ENCODE measurements around the gene ICAM2. TPM values are rescaled to one million over a fixed set of nuclear protein-coding genes. Genes with fewer than 3 reads are reported as not detected.

The ICAM2 gene
- total RNA-seq, 1 donor from 2014 or later, result 43.3 TPM

DNA sequence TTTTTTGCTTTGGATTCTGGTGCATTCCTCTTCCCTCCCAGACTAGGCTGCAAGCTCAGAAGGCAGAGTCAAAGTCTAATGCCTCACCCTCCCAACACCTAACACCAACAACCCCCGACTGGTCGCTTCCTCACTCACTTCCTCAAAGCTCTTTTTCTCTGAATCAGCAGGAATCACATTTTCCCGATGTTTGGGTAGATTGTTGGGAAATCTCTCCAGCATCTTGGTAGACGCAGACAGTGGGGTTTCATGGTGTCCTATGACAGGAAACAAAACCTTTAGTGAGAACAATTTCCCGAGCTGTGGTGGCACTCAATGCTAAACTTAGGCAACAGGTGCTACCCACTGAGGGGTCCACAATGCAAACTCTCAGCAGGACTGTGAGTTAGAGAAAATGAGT lies 39.9 kb upstream of the ICAM2 start:
- H3K9ac ChIP-seq (ENCODE audit: low read depth in 1 of 3, low read length in 3 of 3), result no peak overlapping the region
- H3K27ac ChIP-seq (ENCODE audit: low read depth, low read length), result no peak overlapping the region
- no peak overlapping the region for H3K4me3 ChIP-seq (ENCODE audit: low read length in 3 of 3)
- H3K9me3 ChIP-seq (ENCODE audit: control insufficient read depth in 3 of 3, low read length in 3 of 3), result no peaks in the 10 kb centered on the region
- H3K27me3 ChIP-seq (ENCODE audit: control insufficient read depth in 3 of 3, insufficient read depth in 3 of 3, low read length in 3 of 3), result no peaks in the 10 kb centered on the region
- H3K36me3 ChIP-seq (ENCODE audit: control insufficient read depth in 3 of 3, insufficient read depth in 3 of 3, low read length in 3 of 3), result peaks cover 26 to 54% (median 43%) of the 10 kb centered on the region in 3 donors
- H3K4me1 ChIP-seq (ENCODE audit: control insufficient read depth in 3 of 3, insufficient read depth in 3 of 3, low read length in 3 of 3), result no peaks in the 10 kb centered on the region

DNA sequence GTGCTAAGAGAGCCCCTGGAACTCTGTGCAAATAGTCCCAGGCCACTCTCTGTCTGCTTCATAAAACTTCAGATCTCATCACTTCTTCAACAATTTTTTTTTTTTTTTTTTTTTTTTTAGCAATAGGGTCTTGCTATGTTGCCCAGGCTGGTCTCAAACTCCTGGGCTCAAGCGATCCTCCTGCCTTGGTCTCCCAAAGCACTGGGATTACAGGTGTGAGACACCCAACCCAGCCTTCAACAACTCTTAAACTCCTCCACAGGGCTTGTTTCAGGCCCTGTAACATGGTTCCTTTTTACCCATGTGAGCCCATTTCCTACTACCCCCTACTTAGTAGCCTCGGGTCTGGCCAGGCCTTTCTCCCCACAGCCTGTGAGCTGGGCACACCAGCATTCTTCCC lies 39.3 kb upstream of the ICAM2 start:
- Histone ChIP-seq H3K9ac (ENCODE audit: low read depth in 1 of 3, low read length in 3 of 3) (no peak overlapping the region), H3K4me3 (ENCODE audit: low read length in 3 of 3) (no peak overlapping the region), H3K4me1 (ENCODE audit: control insufficient read depth in 3 of 3, insufficient read depth in 3 of 3, low read length in 3 of 3) (no peaks in the 10 kb centered on the region), H3K27me3 (ENCODE audit: control insufficient read depth in 3 of 3, insufficient read depth in 3 of 3, low read length in 3 of 3) (no peaks in the 10 kb centered on the region), H3K27ac (ENCODE audit: low read depth, low read length) (no peak overlapping the region), H3K9me3 (ENCODE audit: control insufficient read depth in 3 of 3, low read length in 3 of 3) (no peaks in the 10 kb centered on the region), H3K36me3 (ENCODE audit: control insufficient read depth in 3 of 3, insufficient read depth in 3 of 3, low read length in 3 of 3) (peaks cover 29 to 55% (median 49%) of the 10 kb centered on the region in 3 donors)

DNA sequence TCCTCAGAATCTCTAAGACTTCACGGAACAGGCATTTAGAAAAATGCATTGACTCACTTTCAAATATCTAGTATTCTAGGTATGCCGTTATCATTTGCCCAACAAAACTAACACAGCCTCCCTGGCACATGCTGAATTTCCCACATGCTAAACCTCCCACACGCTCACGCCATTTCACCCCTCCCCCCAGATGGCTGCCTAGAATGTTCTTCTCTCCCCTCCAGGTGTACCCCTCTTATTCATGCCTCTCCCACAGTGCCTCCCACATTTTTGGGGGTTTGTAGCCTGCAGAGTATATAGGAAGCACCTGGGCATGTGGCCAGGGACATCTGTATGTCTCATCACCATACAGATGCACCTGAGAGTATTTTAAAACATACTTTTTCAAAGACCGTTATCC lies 38.2 kb upstream of the ICAM2 start:
- peaks cover 33 to 57% (median 39%) of the 10 kb centered on the region in 3 donors for H3K36me3 ChIP-seq (ENCODE audit: control insufficient read depth in 3 of 3, insufficient read depth in 3 of 3, low read length in 3 of 3)

DNA sequence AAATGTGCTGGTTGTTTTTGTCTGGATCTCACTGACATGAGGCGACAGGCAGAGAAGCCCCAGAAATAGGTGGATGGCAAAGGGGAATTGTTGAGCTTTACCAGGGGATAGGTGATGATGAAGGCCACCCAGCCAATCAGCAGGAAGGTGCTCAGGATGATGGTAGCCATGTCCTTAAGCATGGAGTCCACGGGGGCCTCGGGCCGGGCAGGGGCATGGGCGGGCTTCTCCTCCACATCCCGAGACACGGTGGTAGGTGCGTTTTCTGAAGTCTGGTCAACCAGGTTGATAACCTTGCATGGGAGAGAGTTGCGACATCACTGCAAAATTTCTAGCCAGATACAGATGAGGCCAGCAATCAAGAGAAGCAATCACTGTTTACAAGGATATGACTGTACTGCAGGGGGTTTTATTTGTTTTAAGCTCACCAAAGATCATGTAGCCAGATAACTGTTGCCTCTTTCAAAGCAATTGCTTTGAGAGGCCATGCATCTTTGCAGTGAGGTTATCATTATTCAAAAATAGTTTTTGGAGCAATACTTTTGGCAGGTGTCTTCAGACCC lies 37.3 kb upstream of the ICAM2 start:
- Histone ChIP-seq H3K27ac (ENCODE audit: low read depth, low read length) (no peak overlapping the region), H3K9me3 (ENCODE audit: control insufficient read depth in 3 of 3, low read length in 3 of 3) (no peaks in the 10 kb centered on the region), H3K36me3 (ENCODE audit: control insufficient read depth in 3 of 3, insufficient read depth in 3 of 3, low read length in 3 of 3) (peaks cover 37 to 62% (median 40%) of the 10 kb centered on the region in 3 donors), H3K27me3 (ENCODE audit: control insufficient read depth in 3 of 3, insufficient read depth in 3 of 3, low read length in 3 of 3) (no peaks in the 10 kb centered on the region), H3K4me1 (ENCODE audit: control insufficient read depth in 3 of 3, insufficient read depth in 3 of 3, low read length in 3 of 3) (no peaks in the 10 kb centered on the region), H3K9ac (ENCODE audit: low read depth in 1 of 3, low read length in 3 of 3) (no peak overlapping the region), H3K4me3 (ENCODE audit: low read length in 3 of 3) (no peak overlapping the region)

More for the DNA sequence above, 38.2 kb upstream of the ICAM2 start:
- Histone ChIP-seq H3K4me1 (ENCODE audit: control insufficient read depth in 3 of 3, insufficient read depth in 3 of 3, low read length in 3 of 3) (no peaks in the 10 kb centered on the region), H3K27ac (ENCODE audit: low read depth, low read length) (no peak overlapping the region), H3K4me3 (ENCODE audit: low read length in 3 of 3) (no peak overlapping the region), H3K9ac (ENCODE audit: low read depth in 1 of 3, low read length in 3 of 3) (no peak overlapping the region), H3K27me3 (ENCODE audit: control insufficient read depth in 3 of 3, insufficient read depth in 3 of 3, low read length in 3 of 3) (no peaks in the 10 kb centered on the region), H3K9me3 (ENCODE audit: control insufficient read depth in 3 of 3, low read length in 3 of 3) (no peaks in the 10 kb centered on the region)

DNA sequence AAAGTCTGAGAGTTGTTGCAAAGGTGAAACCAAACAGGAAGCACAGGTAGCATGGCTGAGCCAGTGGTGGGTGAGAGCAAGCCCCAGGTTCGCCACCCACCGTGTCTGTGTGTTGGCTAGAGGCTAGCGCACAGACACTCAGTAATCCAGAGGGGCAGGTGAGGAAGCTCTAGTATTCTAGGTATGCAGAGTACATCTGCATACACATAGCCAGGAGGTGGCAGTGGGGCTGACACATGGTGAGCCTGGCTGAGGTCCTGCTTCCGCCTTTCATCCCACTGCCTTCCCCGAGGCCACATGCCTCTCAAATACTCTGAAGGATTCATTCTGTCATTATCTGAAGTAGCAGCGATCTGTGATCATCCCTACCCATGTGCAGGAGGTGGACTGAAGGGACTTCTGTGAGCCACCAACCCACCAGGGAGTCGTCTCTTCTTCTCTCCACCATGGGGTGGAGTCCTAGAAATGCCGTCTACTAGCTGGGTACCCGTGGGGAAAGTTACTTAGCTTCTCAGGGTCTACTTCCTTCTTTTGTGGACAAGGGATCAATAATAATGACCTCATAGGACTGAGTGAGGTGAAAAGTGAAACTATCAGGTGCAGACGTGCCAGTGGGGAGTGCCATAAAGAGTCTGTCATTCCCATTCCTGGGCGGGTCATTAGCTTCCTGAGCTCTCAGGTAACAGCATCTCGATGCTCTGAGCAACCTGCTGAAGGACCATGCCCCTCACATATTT lies 36.0 kb upstream of the ICAM2 start:
- no peak overlapping the region for H3K9ac ChIP-seq (ENCODE audit: low read depth in 1 of 3, low read length in 3 of 3)
- H3K4me3 ChIP-seq (ENCODE audit: low read length in 3 of 3), result no peak overlapping the region
- no peaks in the 10 kb centered on the region for H3K4me1 ChIP-seq (ENCODE audit: control insufficient read depth in 3 of 3, insufficient read depth in 3 of 3, low read length in 3 of 3)
- no peak overlapping the region for H3K27ac ChIP-seq (ENCODE audit: low read depth, low read length)
- H3K27me3 ChIP-seq (ENCODE audit: control insufficient read depth in 3 of 3, insufficient read depth in 3 of 3, low read length in 3 of 3), result no peaks in the 10 kb centered on the region
- peaks cover 42 to 68% (median 46%) of the 10 kb centered on the region in 3 donors for H3K36me3 ChIP-seq (ENCODE audit: control insufficient read depth in 3 of 3, insufficient read depth in 3 of 3, low read length in 3 of 3)
- no peaks in the 10 kb centered on the region for H3K9me3 ChIP-seq (ENCODE audit: control insufficient read depth in 3 of 3, low read length in 3 of 3)

DNA sequence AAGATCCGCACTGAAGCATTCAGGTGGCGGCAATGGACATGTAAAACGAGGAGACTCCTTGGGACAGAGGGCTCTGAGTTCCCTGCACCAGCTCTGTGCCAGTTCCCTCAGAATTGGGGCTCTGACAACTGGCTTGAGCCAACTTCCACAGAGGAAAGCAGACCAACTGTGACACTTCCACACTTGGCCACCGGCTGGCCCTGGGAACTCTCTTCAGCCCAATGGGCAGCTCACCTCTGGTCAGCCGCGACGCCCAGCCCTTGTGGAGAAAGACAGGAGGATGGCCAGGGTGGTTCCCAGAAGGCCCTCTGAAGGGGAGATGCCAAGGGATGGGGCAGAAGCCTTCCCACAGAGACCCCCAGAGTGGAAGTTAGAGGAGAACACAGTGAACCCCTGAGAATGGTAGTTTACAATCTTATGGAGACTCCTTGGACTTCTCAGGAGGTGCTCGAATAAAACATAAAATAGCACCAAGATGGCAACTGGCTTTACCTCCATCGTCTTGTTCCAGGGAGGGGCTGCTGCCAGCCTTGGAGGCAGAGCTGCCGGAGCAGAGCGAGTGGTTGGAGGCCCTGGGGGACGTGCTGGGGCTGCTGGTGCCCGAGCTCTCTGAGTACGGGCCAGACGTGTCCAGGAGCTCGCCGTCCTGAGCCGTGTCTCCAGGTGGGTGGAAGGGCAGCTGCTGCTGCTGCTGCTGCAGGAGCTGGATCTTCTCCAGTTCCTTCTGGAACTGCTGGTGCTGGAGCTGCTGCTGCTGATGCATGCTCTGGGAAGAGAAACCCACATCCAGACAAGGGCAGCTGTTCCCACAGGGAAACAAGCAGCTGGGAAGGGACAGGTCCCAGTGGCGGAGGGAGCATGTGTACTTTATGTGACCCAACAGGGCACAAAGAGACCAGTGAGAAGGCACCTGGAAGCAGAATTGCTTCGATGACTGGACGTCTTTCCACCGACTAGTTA lies 35.0 kb upstream of the ICAM2 start:
- peaks cover 39 to 69% (median 41%) of the 10 kb centered on the region in 3 donors for H3K36me3 ChIP-seq (ENCODE audit: control insufficient read depth in 3 of 3, insufficient read depth in 3 of 3, low read length in 3 of 3)
- no peak overlapping the region for H3K4me3 ChIP-seq (ENCODE audit: low read length in 3 of 3)
- no peak overlapping the region for H3K27ac ChIP-seq (ENCODE audit: low read depth, low read length)
- H3K27me3 ChIP-seq (ENCODE audit: control insufficient read depth in 3 of 3, insufficient read depth in 3 of 3, low read length in 3 of 3), result no peaks in the 10 kb centered on the region
- no peaks in the 10 kb centered on the region for H3K4me1 ChIP-seq (ENCODE audit: control insufficient read depth in 3 of 3, insufficient read depth in 3 of 3, low read length in 3 of 3)
- no peaks in the 10 kb centered on the region for H3K9me3 ChIP-seq (ENCODE audit: control insufficient read depth in 3 of 3, low read length in 3 of 3)
- no peak overlapping the region for H3K9ac ChIP-seq (ENCODE audit: low read depth in 1 of 3, low read length in 3 of 3)

DNA sequence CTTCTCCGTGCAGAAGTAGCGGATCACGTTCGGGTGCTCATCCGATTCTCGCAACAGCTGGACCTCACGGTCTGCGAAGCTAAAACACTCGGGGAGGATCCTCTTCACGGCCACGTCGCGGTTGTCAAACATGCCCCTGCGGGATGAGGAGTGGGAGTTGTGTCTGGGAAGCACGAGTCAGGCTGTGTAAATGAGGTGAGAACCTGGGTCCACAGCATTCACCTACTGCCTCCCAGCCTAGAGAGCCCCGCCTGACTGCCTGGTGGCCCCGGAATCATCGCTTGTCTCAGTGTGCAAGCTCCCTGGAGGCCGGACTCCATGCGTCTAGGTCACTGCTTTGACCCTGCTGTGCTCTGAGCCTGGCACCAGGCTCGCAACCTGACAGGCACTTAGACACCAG lies 33.9 kb upstream of the ICAM2 start:
- Histone ChIP-seq H3K9ac (ENCODE audit: low read depth in 1 of 3, low read length in 3 of 3) (no peak overlapping the region), H3K36me3 (ENCODE audit: control insufficient read depth in 3 of 3, insufficient read depth in 3 of 3, low read length in 3 of 3) (peaks cover 37 to 72% (median 47%) of the 10 kb centered on the region in 3 donors), H3K4me3 (ENCODE audit: low read length in 3 of 3) (no peak overlapping the region), H3K27me3 (ENCODE audit: control insufficient read depth in 3 of 3, insufficient read depth in 3 of 3, low read length in 3 of 3) (no peaks in the 10 kb centered on the region), H3K27ac (ENCODE audit: low read depth, low read length) (no peak overlapping the region), H3K4me1 (ENCODE audit: control insufficient read depth in 3 of 3, insufficient read depth in 3 of 3, low read length in 3 of 3) (no peaks in the 10 kb centered on the region), H3K9me3 (ENCODE audit: control insufficient read depth in 3 of 3, low read length in 3 of 3) (no peaks in the 10 kb centered on the region)

DNA sequence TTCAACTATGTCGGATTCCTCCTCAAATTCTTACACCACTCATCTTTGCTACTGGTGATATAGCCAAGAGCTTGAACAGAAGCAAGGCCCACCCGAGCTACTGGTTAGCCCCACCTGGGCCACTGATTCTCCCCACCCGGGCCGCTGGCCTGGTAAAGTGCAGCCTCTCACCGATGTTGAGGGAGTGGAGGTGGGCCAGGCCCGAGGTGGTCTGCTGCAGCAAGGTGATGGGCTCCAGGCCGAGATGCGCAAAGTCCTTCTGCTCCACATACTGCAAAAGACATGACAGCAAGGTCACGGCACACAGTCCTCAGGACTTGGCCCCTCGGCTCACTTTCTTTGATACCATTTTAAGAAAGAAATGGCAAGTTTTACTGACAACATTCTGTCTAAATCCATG lies 32.7 kb upstream of the ICAM2 start:
- Histone ChIP-seq H3K4me1 (ENCODE audit: control insufficient read depth in 3 of 3, insufficient read depth in 3 of 3, low read length in 3 of 3) (no peaks in the 10 kb centered on the region), H3K27me3 (ENCODE audit: control insufficient read depth in 3 of 3, insufficient read depth in 3 of 3, low read length in 3 of 3) (no peaks in the 10 kb centered on the region), H3K36me3 (ENCODE audit: control insufficient read depth in 3 of 3, insufficient read depth in 3 of 3, low read length in 3 of 3) (peaks cover 47 to 74% (median 48%) of the 10 kb centered on the region in 3 donors), H3K9ac (ENCODE audit: low read depth in 1 of 3, low read length in 3 of 3) (no peak overlapping the region), H3K27ac (ENCODE audit: low read depth, low read length) (no peak overlapping the region), H3K9me3 (ENCODE audit: control insufficient read depth in 3 of 3, low read length in 3 of 3) (no peaks in the 10 kb centered on the region), H3K4me3 (ENCODE audit: low read length in 3 of 3) (no peak overlapping the region)

DNA sequence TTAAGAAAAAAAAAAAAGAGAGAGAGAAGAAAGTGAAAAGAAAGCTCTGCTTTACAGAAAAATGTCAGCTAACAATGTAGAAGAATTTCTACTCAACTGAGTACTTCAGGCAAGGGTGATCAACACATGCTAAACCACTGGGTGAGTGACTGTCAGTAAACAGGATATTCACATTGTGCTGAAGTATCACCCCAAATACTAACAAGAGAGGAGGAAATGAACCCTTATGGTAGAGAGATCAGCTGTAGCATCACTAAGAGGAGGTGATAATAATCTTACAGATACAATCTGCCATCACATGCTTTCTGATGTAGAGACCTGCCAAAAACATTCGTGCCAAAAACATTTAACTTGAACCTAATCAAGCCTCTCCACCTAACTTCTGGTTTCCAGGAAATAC lies 30.7 kb upstream of the ICAM2 start:
- Histone ChIP-seq H3K27ac (ENCODE audit: low read depth, low read length) (no peak overlapping the region), H3K4me3 (ENCODE audit: low read length in 3 of 3) (no peak overlapping the region), H3K36me3 (ENCODE audit: control insufficient read depth in 3 of 3, insufficient read depth in 3 of 3, low read length in 3 of 3) (peaks cover 49 to 72% (median 57%) of the 10 kb centered on the region in 3 donors), H3K27me3 (ENCODE audit: control insufficient read depth in 3 of 3, insufficient read depth in 3 of 3, low read length in 3 of 3) (no peaks in the 10 kb centered on the region), H3K4me1 (ENCODE audit: control insufficient read depth in 3 of 3, insufficient read depth in 3 of 3, low read length in 3 of 3) (no peaks in the 10 kb centered on the region), H3K9me3 (ENCODE audit: control insufficient read depth in 3 of 3, low read length in 3 of 3) (no peaks in the 10 kb centered on the region), H3K9ac (ENCODE audit: low read depth in 1 of 3, low read length in 3 of 3) (no peak overlapping the region)

Measured in skeletal muscle tissue (tissue), 4 donors.